HuH-7.5 (cell line): ENCODE results near the gene KNTC1.
"Not testable (repeated sequence)": the region's sequence is repeated elsewhere in the genome, so short reads cannot be mapped to it uniquely, and the experiment has no call there.

Experiments used
- DNase-seq: peaks from one replicate; pipeline ENCODE4 v3.0.0; 2011; ENCODE audit warnings: low spot score

KNTC1 gene

GRCh38 chr12:122526683-122527477 is at the start of gene KNTC1, which contains the start of gene RSRC2:
KNTC1 (plus strand) TSS chr12:122527249; CDS start chr12:122530064, 2,815 bp downstream.
RSRC2 (minus strand) TSS chr12:122526936; CDS start chr12:122526853, 83 bp downstream.
- DNase-seq = peak; percentile 62

- no peak for DNase-seq
These were observed 46.3 kb upstream of the KNTC1 start for GRCh38 chr12:122480753-122481152.

GRCh38 chr12:122481861-122482260 is 45.2 kb upstream of the KNTC1 start:
- DNase-seq = no peak

GRCh38 chr12:122483969-122484368 is 43.1 kb upstream of the KNTC1 start:
- no peak for DNase-seq

DNA sequence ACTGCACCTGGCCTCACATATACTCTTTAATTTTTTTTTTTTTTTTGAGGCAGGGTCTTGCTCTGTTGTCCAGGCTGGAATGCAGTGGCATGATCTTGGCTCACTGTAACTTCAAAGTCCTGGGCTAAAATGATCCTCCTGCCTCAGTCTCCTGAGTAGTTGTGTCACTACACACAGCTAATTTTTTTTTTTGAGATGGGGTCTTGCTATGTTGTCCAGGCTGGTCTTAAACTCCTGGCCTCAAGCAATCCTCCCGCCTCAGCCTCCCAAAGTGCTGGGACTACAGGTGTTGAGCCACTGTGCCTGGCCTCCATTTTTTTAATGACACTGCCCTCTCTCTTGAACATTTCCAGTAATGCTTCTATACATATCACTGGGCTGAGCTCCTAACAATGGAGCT is 42.7 kb upstream of the KNTC1 start:
- DNase-seq = not testable (repeated sequence)

GRCh38 chr12:122486360-122486759 is 40.7 kb upstream of the KNTC1 start:
- not testable (repeated sequence) for DNase-seq

- DNase-seq = no peak
These were observed 40.1 kb upstream of the KNTC1 start for GRCh38 chr12:122486805-122487426.

DNA sequence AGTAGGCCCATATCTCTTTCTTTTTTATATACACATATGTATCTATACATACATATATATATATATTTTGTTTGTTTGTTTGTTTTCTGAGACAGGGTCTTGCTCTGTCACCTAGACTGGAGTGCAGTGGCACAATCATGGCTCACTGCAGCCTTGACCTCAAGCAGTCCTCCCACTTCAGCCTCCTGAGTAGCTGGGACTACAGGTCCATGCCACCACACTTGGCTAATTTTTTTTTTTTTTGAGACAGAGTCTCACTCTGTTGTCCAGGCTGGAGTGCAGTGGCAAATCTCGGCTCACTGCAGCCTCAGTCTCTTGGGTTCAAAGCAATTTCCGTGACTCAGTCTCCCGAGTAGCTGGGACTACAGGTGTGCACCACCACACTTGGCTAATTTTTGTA is 39.2 kb upstream of the KNTC1 start:
- DNase-seq = not testable (repeated sequence)

- DNase-seq = peak; percentile 19
These were observed 38.0 kb upstream of the KNTC1 start for GRCh38 chr12:122489038-122489437.

DNA sequence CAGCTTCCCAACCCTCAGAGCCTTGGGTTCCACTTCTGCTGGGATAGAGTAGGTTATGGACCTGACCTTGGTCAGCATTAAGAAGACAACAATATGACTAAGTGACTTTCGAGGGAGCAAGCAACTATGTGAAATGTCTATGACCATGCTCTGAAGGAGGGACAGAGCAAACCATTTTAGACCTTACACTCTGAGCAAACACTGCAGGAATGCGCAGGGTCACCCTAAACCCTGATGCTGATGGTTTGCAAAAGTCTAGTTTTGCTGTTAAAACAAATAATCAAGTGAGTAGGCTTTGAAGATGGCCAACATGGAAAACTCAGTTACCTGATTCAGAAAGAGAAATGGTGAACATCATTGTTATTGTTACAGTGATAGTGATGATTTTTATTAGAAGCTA is 35.1 kb upstream of the KNTC1 start:
- no peak for DNase-seq

DNA sequence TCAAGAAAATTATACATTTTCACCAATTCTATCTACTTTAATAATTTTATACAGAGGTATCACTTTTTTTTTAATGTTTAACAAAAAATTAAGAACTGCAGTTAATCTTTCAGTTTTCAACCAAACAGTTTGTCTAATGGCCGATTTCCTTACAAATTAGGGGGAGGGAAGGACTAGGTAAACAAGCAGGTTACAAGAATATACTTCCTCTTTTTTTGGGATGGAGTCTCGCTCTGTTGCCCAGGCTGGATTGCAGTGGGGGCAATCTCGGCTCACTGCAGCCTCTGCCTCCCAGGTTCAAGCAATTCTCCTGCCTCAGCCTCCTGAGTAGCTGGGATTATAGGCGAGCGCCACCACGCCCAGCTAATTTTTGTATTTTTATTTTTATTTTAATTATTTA is 33.8 kb upstream of the KNTC1 start:
- DNase-seq = not testable (repeated sequence)

- no peak for DNase-seq
These were observed 31.8 kb upstream of the KNTC1 start for GRCh38 chr12:122495258-122495657.

DNA sequence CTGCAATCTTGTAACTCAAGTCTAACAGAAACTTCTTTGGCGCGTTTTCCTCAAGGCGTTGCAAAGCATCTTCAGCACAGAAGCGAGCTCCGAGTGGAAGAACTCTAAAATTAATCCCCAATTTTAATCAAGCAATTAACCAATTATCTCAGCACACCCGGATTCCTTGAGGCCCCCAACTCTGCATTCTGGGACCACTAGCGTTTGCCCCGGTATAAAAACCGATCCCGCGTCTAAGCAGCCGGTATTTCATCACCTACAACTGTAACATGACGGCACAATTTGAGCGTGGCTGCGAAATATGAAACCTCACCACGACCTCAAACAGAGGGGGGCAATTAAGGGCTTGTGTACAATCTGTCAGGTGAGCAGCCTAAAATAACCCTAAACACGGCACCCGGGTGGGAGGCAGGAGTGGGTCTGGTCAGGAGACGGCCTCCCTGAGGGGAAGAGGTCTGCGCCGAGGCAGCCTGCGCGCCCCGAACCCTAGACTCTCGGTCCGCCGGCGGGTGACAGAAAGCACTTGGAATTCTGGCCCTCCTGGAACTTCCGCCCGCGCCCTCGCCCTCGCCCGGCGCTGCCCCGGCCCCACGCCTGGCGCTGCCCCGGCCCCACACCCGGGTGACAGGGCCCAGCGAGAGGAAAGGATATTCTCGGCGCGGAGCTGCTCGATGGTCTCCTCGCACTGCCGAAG is 26.9 kb upstream of the KNTC1 start:
- peak; percentile 31 for DNase-seq

- peak; percentile 72 for DNase-seq
These were observed 26.2 kb upstream of the KNTC1 start, which contains the start of gene ZCCHC8 for GRCh38 chr12:122500685-122501488. ZCCHC8 (minus strand) TSS chr12:122500932; CDS start chr12:122500840, 92 bp downstream.

GRCh38 chr12:122501489-122501989 is 25.5 kb upstream of the KNTC1 start:
- DNase-seq = no peak

DNA sequence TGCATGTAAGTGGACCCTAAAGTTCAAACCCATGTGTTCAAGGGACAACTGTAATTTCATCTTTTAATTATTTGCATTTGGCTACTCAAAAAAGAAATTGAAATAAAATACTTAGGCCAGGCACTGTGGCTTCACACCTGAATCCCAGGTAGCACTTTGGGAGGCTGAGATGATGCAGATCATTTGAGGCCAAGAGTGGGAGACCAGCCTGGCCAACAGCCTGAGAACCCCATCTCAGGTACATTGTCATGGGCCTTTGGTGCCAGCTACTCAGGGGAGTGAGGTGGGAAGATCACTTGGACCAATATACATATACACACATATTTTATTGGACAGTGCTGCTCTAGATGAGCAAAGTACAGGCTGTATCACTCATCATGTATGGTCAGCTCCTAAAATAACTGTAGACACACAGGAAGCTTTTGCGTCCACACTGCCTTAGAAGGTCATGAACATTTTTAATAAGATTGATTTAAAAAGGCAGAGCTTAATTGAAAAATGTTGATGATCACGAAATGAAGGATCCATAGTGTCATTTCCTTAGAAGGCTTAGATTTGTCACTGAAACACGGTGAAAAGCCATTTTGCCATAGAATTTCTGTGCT is 23.8 kb upstream of the KNTC1 start:
- DNase-seq = no peak

- DNase-seq = no peak
These were observed 23.1 kb upstream of the KNTC1 start for GRCh38 chr12:122503783-122504590.

DNA sequence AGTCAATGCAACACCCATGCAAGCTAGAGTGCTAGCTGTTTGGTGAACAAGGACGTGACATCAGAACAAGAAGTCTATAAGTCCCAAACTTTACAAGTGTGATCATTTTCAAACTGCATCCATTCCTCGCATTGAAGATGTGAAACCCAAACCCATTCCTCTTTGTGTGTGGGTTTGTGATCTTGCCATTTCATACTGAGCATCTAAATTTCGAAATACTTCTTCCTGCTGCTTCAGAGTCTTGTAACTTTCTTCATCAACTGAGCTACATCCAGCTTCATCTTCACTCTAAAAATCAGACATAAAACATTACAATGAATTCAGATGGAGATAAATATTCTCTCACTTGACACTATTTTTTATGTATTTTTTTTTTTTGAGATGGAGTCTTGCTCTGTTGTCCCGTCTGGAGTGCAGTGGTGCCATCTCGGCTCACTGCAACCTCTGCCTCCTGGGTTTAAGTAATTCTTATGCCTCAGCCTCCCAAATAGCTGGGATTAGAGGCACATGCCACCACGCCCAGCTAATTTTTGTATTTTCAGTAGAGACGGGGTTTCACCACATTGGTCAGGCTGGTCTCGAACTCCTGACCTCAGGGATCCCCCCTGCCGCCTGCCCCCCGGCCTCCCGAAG is 21.5 kb upstream of the KNTC1 start:
- no peak for DNase-seq

GRCh38 chr12:122506393-122506938 is 20.6 kb upstream of the KNTC1 start:
- DNase-seq = no peak

DNA sequence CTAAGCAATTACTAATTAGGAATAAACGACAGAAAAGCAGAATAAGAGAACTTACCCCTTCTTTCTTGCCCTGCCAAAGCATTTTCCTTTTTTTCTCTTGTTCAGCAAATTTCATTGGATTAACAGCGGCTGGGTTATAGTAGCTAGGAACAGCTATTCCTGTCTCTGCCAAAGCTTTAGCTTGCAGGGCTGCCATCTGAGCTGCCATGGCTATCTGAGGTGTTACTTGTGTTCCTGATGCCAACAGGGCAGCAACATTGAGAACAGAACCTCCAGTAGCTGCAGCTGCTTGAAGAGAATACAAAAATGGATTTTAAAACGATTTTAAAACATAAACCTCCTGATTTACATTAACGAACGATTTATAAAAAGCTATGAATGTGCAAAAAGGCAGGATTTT is 18.9 kb upstream of the KNTC1 start:
- DNase-seq = no peak
